Liver (tissue), 9 donors: ENCODE measurements around the gene ZIC2. TPM values are rescaled to one million over a fixed set of nuclear protein-coding genes. Genes with fewer than 3 reads are reported as not detected.

Experiments
- DNase-seq: peaks from one replicate; pipeline ENCODE4 v3.0.0-alpha.2; 2017; ENCODE audit warnings: low spot score
- H3K27ac ChIP-seq, 2 donors: one replicate each; pipeline ENCODE4 v1.7.0; 2013; ENCODE audit warnings: inconsistent platforms in 2 of 2, low read length in 2 of 2, control low read depth in 1 of 2, low read depth in 1 of 2, mild to moderate bottlenecking in 1 of 2
- H3K27me3 ChIP-seq, 4 donors: one replicate each; pipeline versions ENCODE4 v1.6.1 to v1.7.0; 2013; ENCODE audit warnings: low read length in 3 of 4, inconsistent platforms in 1 of 4, mild to moderate bottlenecking in 1 of 4, moderate library complexity in 1 of 4; ENCODE audit not compliant: control insufficient read depth in 4 of 4, insufficient read depth in 4 of 4
- H3K36me3 ChIP-seq, 4 donors: one replicate each; pipeline versions ENCODE4 v1.6.1 to v1.7.0; 2013; ENCODE audit warnings: low read length in 3 of 4, mild to moderate bottlenecking in 3 of 4, low read depth in 1 of 4, moderate library complexity in 1 of 4; ENCODE audit not compliant: control insufficient read depth in 4 of 4, insufficient read depth in 3 of 4
- H3K4me1 ChIP-seq, 4 donors: one replicate each; pipeline versions ENCODE4 v1.6.1 to v1.7.0; 2013; ENCODE audit warnings: low read length in 3 of 4, mild to moderate bottlenecking in 3 of 4, moderate library complexity in 1 of 4; ENCODE audit not compliant: control insufficient read depth in 4 of 4, insufficient read depth in 4 of 4
- H3K4me3 ChIP-seq, 3 donors: one replicate each; pipeline versions ENCODE4 v1.6.1 to v1.7.0; 2013; ENCODE audit warnings: low read length in 3 of 3, control low read depth in 1 of 3, low read depth in 1 of 3, mild to moderate bottlenecking in 1 of 3
- H3K9ac ChIP-seq, 2 donors: one replicate each; pipeline ENCODE4 v1.7.0; 2013; ENCODE audit warnings: low read length in 2 of 2, mild to moderate bottlenecking in 2 of 2, moderate library complexity in 2 of 2, control low read depth in 1 of 2, low read depth in 1 of 2
- H3K9me3 ChIP-seq, 4 donors: one replicate each; pipeline versions ENCODE4 v1.6.1 to v1.7.0; 2013; ENCODE audit warnings: low read length in 3 of 4; ENCODE audit not compliant: control insufficient read depth in 4 of 4
- ATF3 ChIP-seq: IDR thresholded peaks from 2 replicates; pipeline ENCODE4 v1.6.1; 2016; ENCODE audit warnings: antibody characterized with exemption
- CTCF ChIP-seq: fragments of 150-350 bp; IDR thresholded peaks from 2 replicates; pipeline ENCODE4 v1.5.1; 2017; ENCODE audit warnings: improper control_type of control experiment, low read depth, low read length; ENCODE audit not compliant: missing input control
- FOXA1 ChIP-seq: IDR thresholded peaks from 2 replicates; pipeline ENCODE4 v1.6.1; 2016; ENCODE audit warnings: antibody characterized with exemption
- FOXA2 ChIP-seq: IDR thresholded peaks from 2 replicates; pipeline ENCODE4 v1.6.1; 2016; ENCODE audit warnings: antibody characterized with exemption
- GABPA ChIP-seq, 2 donors: IDR thresholded peaks in 1 of 2; conservative IDR thresholded peaks in 1 of 2; 2 replicates each; pipeline ENCODE4 v1.6.1; 2016; ENCODE audit warnings: antibody characterized with exemption in 2 of 2, mild to moderate bottlenecking in 1 of 2, moderate library complexity in 1 of 2
- HNF4A ChIP-seq, 2 donors: conservative IDR thresholded peaks; 2 replicates each; pipeline ENCODE4 v1.6.1; 2016; ENCODE audit warnings: antibody characterized with exemption in 2 of 2, mild to moderate bottlenecking in 2 of 2
- JUND ChIP-seq, 2 donors: IDR thresholded peaks; 2 replicates each; pipeline ENCODE4 v1.6.1; 2016; ENCODE audit warnings: antibody characterized with exemption in 2 of 2
- MAX ChIP-seq: IDR thresholded peaks from 2 replicates; pipeline ENCODE4 v1.6.1; 2016; ENCODE audit warnings: antibody characterized with exemption
- NR2F2 ChIP-seq: IDR thresholded peaks from 2 replicates; pipeline ENCODE4 v1.6.1; 2016; ENCODE audit warnings: antibody characterized with exemption
- RAD21 ChIP-seq, 2 donors: IDR thresholded peaks; 2 replicates each; pipeline ENCODE4 v1.6.1; 2016; ENCODE audit warnings: antibody characterized with exemption in 2 of 2, mild to moderate bottlenecking in 2 of 2
- REST ChIP-seq: IDR thresholded peaks from 2 replicates; pipeline ENCODE4 v1.6.1; 2016; ENCODE audit warnings: antibody characterized with exemption, mild to moderate bottlenecking
- RXRA ChIP-seq, 2 donors: IDR thresholded peaks; 2 replicates each; pipeline ENCODE4 v1.6.1; 2017 to 2018; ENCODE audit warnings: antibody characterized with exemption in 2 of 2, mild to moderate bottlenecking in 1 of 2
- SP1 ChIP-seq: IDR thresholded peaks from 2 replicates; pipeline ENCODE4 v1.6.1; 2018; ENCODE audit warnings: antibody characterized with exemption, mild to moderate bottlenecking
- YY1 ChIP-seq: IDR thresholded peaks from 2 replicates; pipeline ENCODE4 v1.6.1; 2016; ENCODE audit warnings: antibody characterized with exemption, mild to moderate bottlenecking
- ZBTB33 ChIP-seq: IDR thresholded peaks from 2 replicates; pipeline ENCODE4 v1.6.1; 2016; ENCODE audit warnings: antibody characterized with exemption
- whole genome bisulfite sequencing: extraction: QIAGEN DNeasy Blood & Tissue Kit; methylation state at CpG from one replicate; pipeline ENCODE4 v1.1.7; 2013; 5-methylcytosine and 5-hydroxymethylcytosine counted together
- polyA plus RNA-seq, 2 donors: library from polyadenylated mRNA; stranded (reverse) in 1 of 2; unstranded in 1 of 2; fragments of 200-250 nt in 1 of 2; fragments of >200 nt in 1 of 2; fragmentation: Nextera tagmentation in 1 of 2; extraction: Ambion mirVana in 1 of 2; gene quantifications; one replicate each; pipeline versions ENCODE4 v1.2.1 to v1.2.3, GENCODE V29; 2013 to 2015
- total RNA-seq, 2 donors: library from RNA; depleted of rRNA; stranded (reverse); fragments of >200 nt; gene quantifications; one replicate each; pipeline ENCODE4 v1.2.3, GENCODE V29; 2014
- donor health status: healthy.
- donor health status: healthy.
- donor health status: healthy.
- donor health status: healthy.
- donor health status: healthy.

Gene ZIC2
- total and polyA plus RNA-seq, 4 donors, result not detected

- TF ChIP-seq ZBTB33 (no peak), FOXA2 (no peak), YY1 (no peak)
These were observed 8.3 kb upstream of the ZIC2 start (continued) for GRCh38 chr13:99973163-99973807.

- Histone ChIP-seq H3K9ac (no peak overlapping the region), H3K4me1 (peaks cover 0 to 24% (median 13%) of the 10 kb centered on the region in 4 donors), H3K27me3 (peaks cover 24 to 54% (median 39%) of the 10 kb centered on the region in 4 donors), H3K27ac (no peak overlapping the region), H3K4me3 (no peak overlapping the region), H3K36me3 (no peaks in the 10 kb centered on the region), H3K9me3 (peaks cover 0 to 16% (median 1%) of the 10 kb centered on the region in 4 donors)
- no peak for DNase-seq
- whole genome bisulfite sequencing, result 19% methylated on average over 6 of the region's 6 CpGs
- TF ChIP-seq CTCF, result no peak
- TF ChIP-seq FOXA1, result no peak
- TF ChIP-seq HNF4A (conservative IDR thresholded peaks at IDR 0.05), result no peak
- no peak for TF ChIP-seq SP1
- TF ChIP-seq ZBTB33, result no peak
- TF ChIP-seq RAD21 (IDR thresholded peaks at IDR 0.05), result no peak
- TF ChIP-seq GABPA (IDR thresholded peaks at IDR 0.05 in 1 of 2, conservative IDR thresholded peaks at IDR 0.05 in 1 of 2), result no peak
- no peak for TF ChIP-seq NR2F2
- no peak for TF ChIP-seq MAX
- TF ChIP-seq JUND (IDR thresholded peaks at IDR 0.05), result no peak
- no peak for TF ChIP-seq RXRA (IDR thresholded peaks at IDR 0.05)
- TF ChIP-seq FOXA2, result no peak
- no peak for TF ChIP-seq YY1
These were observed 7.8 kb upstream of the ZIC2 start for GRCh38 chr13:99973808-99974185.

- peaks cover 0 to 20% (median 13%) of the 10 kb centered on the region in 4 donors for H3K4me1 ChIP-seq
- H3K27ac ChIP-seq, result no peak overlapping the region
- WGBS, result 18% methylated on average over 18 of the region's 18 CpGs
- H3K9me3 ChIP-seq, result peaks cover 0 to 11% (median 1%) of the 10 kb centered on the region in 4 donors
- no peaks in the 10 kb centered on the region for H3K36me3 ChIP-seq
- DNase-seq, result no peak
- no peak overlapping the region for H3K4me3 ChIP-seq
- no peak overlapping the region for H3K9ac ChIP-seq
- H3K27me3 ChIP-seq, result peaks cover 24 to 54% (median 39%) of the 10 kb centered on the region in 4 donors
- TF ChIP-seq REST (no peak), NR2F2 (no peak), ATF3 (no peak), ZBTB33 (no peak), JUND (IDR thresholded peaks at IDR 0.05) (no peak), YY1 (no peak), RAD21 (IDR thresholded peaks at IDR 0.05) (no peak), MAX (no peak), FOXA1 (no peak), FOXA2 (no peak)
These were observed 7.2 kb upstream of the ZIC2 start for GRCh38 chr13:99974296-99974938.
